Osteocyte (in vitro differentiated cells): ENCODE data around the gene TMEM120A. TPM values are rescaled to one million over a fixed set of nuclear protein-coding genes. Genes with fewer than 3 reads are reported as not detected.
"Not testable (repeated sequence)": the region's sequence is repeated elsewhere in the genome, so short reads cannot be mapped to it uniquely, and the experiment has no call there.

Source experiments
- DNase-seq: peaks from one replicate; pipeline ENCODE4 v3.0.0; 2021; ENCODE audit warnings: mixed read lengths; ENCODE audit not compliant: unreplicated experiment; ENCODE audit errors: extremely low spot score
- H3K27ac Mint-ChIP-seq: one replicate; pipeline ENCODE4 v1.8.0; 2021; ENCODE audit warnings: mild to moderate bottlenecking, mixed read lengths; ENCODE audit not compliant: unreplicated experiment
- H3K27me3 Mint-ChIP-seq: one replicate; pipeline ENCODE4 v1.8.0; 2021; ENCODE audit warnings: mixed read lengths; ENCODE audit not compliant: unreplicated experiment
- H3K36me3 Mint-ChIP-seq: one replicate; pipeline ENCODE4 v1.8.0; 2021; ENCODE audit warnings: mixed read lengths; ENCODE audit not compliant: unreplicated experiment
- H3K4me1 Mint-ChIP-seq: one replicate; pipeline ENCODE4 v1.8.0; 2021; ENCODE audit warnings: mixed read lengths; ENCODE audit not compliant: unreplicated experiment
- H3K4me3 Mint-ChIP-seq: one replicate; pipeline ENCODE4 v1.8.0; 2021; ENCODE audit warnings: mild to moderate bottlenecking, moderate library complexity, mixed read lengths; ENCODE audit not compliant: unreplicated experiment
- H3K9me3 Mint-ChIP-seq: one replicate; pipeline ENCODE4 v1.8.0; 2021; ENCODE audit warnings: mixed read lengths; ENCODE audit not compliant: unreplicated experiment
- total RNA-seq: library from RNA; stranded (reverse); gene quantifications from 2 replicates; pipeline ENCODE4 v1.2.1, GENCODE V29; 2021
- TF ChIP-seq, protein P1 (sequence below): fragments of 200-600 bp; sonication (generic); IDR thresholded peaks from 2 replicates; pipeline ENCODE4 v1.5.0; 2021; ENCODE audit warnings: antibody characterized with exemption, mild to moderate bottlenecking, moderate library complexity

Gene TMEM120A
- total RNA-seq, 1 donor from 2014 or later: 37.6 TPM

GRCh38 chr7:76023002-76023401 lies 28.6 kb upstream of the TMEM120A start:
- DNase-seq: no peak
- peaks cover 12% of the 10 kb centered on the region for H3K36me3 Mint-ChIP-seq
- H3K4me1 Mint-ChIP-seq: peaks cover 2% of the 10 kb centered on the region
- TF ChIP-seq, protein P1, sequence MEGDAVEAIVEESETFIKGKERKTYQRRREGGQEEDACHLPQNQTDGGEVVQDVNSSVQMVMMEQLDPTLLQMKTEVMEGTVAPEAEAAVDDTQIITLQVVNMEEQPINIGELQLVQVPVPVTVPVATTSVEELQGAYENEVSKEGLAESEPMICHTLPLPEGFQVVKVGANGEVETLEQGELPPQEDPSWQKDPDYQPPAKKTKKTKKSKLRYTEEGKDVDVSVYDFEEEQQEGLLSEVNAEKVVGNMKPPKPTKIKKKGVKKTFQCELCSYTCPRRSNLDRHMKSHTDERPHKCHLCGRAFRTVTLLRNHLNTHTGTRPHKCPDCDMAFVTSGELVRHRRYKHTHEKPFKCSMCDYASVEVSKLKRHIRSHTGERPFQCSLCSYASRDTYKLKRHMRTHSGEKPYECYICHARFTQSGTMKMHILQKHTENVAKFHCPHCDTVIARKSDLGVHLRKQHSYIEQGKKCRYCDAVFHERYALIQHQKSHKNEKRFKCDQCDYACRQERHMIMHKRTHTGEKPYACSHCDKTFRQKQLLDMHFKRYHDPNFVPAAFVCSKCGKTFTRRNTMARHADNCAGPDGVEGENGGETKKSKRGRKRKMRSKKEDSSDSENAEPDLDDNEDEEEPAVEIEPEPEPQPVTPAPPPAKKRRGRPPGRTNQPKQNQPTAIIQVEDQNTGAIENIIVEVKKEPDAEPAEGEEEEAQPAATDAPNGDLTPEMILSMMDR: no peak
- H3K9me3 Mint-ChIP-seq: no peaks in the 10 kb centered on the region
- no peaks in the 10 kb centered on the region for H3K27me3 Mint-ChIP-seq
- H3K27ac Mint-ChIP-seq: no peak overlapping the region
- no peak overlapping the region for H3K4me3 Mint-ChIP-seq

- H3K4me3 Mint-ChIP-seq: no peak overlapping the region
- no peaks in the 10 kb centered on the region for H3K27me3 Mint-ChIP-seq
- TF ChIP-seq, protein P1: no peak
- no peaks in the 10 kb centered on the region for H3K9me3 Mint-ChIP-seq
- H3K36me3 Mint-ChIP-seq: peaks cover 12% of the 10 kb centered on the region
- no peak for DNase-seq
- H3K27ac Mint-ChIP-seq: no peak overlapping the region
- H3K4me1 Mint-ChIP-seq: peaks cover 2% of the 10 kb centered on the region
Observed at GRCh38 chr7:76022026-76022780, 27.8 kb upstream of the TMEM120A start.

- TF ChIP-seq, protein P1: peak; percentile 90
- Mint-ChIP-seq H3K36me3 (peaks cover 14% of the 10 kb centered on the region), H3K27ac (no peak overlapping the region), H3K9me3 (no peaks in the 10 kb centered on the region), H3K27me3 (no peaks in the 10 kb centered on the region), H3K4me3 (no peak overlapping the region), H3K4me1 (peaks cover 2% of the 10 kb centered on the region)
- DNase-seq: peak; percentile 89
Observed at GRCh38 chr7:76020031-76020714, 25.8 kb upstream of the TMEM120A start.

GRCh38 chr7:76018520-76018919 lies 24.1 kb upstream of the TMEM120A start:
- peaks cover 12% of the 10 kb centered on the region for H3K36me3 Mint-ChIP-seq
- DNase-seq, H3K27ac Mint-ChIP-seq, H3K27me3 Mint-ChIP-seq, H3K9me3 Mint-ChIP-seq, H3K4me1 Mint-ChIP-seq, H3K4me3 Mint-ChIP-seq: not testable (repeated sequence)

- no peaks in the 10 kb centered on the region for H3K27me3 Mint-ChIP-seq
- H3K9me3 Mint-ChIP-seq: no peaks in the 10 kb centered on the region
- DNase-seq: no peak
- H3K4me3 Mint-ChIP-seq: no peak overlapping the region
- H3K27ac Mint-ChIP-seq: no peak overlapping the region
- peaks cover 13% of the 10 kb centered on the region for H3K36me3 Mint-ChIP-seq
- H3K4me1 Mint-ChIP-seq: peaks cover 6% of the 10 kb centered on the region
- TF ChIP-seq, protein P1: no peak
Observed at GRCh38 chr7:76016191-76016947, 22.0 kb upstream of the TMEM120A start.
